Activated CD4-positive, alpha-beta T cell treated with anti-CD3 and anti-CD28 coated beads, Interleukin-2, amount 50 U/mL, for 24 hours (primary cell): ENCODE data around the gene WDR46.
"Not testable (repeated sequence)": the region's sequence is repeated elsewhere in the genome, so short reads cannot be mapped to it uniquely, and the experiment has no call there.

Source experiments
- DNase-seq, 2 donors: peaks; one replicate each; pipeline ENCODE4 v3.0.0-alpha.2; 2020; ENCODE audit warnings: low read depth in 1 of 2, low spot score in 1 of 2

Gene WDR46

DNA sequence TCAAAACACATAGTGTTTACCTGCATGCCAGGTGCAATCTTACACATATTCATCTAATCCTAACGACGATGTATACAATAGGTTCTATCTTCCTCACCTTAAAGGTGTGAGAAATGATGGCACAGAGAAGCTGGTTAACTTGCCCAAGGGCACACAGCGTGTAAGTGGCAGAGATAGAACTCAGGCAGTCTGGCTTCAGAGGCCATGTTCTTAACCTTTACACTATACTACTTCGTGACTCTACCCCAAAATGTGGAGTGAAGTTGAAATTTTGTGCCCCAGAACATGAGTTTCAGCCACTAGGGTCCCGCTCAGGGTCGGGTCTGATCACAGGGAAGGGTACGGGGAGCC lies 17.9 kb downstream of the WDR46 start:
- no peak for DNase-seq

DNA sequence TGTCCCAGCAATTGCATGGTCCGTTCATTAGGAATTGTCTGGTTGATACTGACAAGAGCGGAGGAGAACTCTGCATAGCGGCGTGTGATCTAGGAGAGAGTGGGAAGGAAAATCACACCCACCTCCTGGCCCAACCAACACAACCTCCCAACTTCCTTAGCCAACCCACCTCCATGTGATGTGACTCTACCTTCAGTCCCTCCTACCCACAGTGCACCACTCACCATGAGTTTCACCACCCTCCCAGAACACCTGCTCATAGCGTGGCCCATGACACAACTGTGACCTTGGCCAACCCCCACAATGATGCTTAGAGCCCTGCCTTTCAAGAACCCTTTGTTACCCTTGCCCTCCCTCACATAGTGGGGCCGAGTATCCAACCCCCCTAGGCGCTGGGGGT lies 25.0 kb downstream of the WDR46 start:
- no peak for DNase-seq

DNA sequence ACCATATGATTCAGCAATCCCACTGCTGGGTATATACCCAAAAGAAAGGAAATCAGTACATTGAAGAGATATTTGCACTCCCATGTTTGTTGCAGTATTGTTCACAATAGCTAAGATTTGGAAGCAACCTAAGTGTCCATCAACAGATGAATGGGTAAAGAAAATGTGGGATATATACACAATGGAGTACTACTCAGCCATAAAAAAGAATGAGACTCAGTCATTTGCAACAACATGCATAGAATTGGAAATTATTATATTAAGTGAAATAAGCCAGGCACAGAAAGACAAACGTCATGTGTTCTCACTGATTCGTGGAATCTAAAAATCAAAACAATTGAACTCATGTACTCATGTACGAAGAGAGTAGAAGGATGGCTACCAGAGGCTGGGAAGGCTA lies 26.5 kb downstream of the WDR46 start:
- not testable (repeated sequence) for DNase-seq

- no peak for DNase-seq
Observed at GRCh38 chr6:33259032-33259431, 30.0 kb downstream of the WDR46 start.

- no peak for DNase-seq
Observed at GRCh38 chr6:33254591-33254990, 34.4 kb downstream of the WDR46 start.

DNA sequence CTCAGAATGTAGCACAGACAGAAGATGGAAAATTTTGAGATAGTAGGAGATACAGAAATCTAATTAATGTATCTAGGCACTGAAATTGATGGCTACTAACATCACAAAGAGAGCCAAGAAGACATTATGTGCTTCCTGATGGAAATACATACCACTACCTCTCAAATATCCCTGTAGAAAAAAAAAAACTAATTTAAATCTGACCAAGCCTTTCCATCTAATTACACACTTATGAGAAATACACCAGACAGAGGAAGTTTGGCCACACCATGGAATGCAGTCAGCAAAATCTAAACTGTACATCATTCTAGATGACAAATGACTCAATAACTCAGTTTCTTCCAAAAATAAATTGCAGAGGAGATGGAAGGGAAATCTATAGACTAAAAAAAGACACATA lies 36.3 kb downstream of the WDR46 start:
- no peak for DNase-seq

DNA sequence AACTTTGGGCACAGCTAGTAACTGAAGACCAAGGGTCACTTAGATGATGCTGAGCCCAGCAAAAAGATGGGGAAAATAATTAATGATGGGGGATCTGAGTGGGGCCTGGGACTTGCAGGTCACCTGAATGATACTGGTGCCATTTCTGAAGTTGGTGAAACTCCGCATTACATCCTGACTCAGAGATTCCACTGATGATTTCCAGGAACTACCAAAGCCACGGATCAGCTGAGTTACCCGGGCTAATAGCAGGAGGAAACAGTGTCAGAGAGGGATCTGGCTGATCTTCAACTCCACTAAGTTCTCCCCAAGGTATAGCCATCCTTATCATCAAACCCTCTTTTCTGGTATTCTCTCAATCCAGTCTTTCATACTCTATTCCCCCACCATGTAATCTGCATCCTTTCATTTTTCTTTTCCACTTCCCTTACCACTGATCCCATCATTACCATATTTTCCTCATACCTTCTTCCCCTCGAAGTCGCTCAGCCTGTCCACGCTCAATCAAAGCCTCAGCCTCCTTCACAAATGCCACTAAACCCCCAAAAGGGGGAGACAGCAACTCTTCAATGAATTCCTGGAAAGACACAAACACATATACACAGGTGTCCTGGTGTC lies 37.5 kb downstream of the WDR46 start:
- DNase-seq = no peak

- no peak for DNase-seq
Observed at GRCh38 chr6:33250731-33251130, 38.3 kb downstream of the WDR46 start.

DNA sequence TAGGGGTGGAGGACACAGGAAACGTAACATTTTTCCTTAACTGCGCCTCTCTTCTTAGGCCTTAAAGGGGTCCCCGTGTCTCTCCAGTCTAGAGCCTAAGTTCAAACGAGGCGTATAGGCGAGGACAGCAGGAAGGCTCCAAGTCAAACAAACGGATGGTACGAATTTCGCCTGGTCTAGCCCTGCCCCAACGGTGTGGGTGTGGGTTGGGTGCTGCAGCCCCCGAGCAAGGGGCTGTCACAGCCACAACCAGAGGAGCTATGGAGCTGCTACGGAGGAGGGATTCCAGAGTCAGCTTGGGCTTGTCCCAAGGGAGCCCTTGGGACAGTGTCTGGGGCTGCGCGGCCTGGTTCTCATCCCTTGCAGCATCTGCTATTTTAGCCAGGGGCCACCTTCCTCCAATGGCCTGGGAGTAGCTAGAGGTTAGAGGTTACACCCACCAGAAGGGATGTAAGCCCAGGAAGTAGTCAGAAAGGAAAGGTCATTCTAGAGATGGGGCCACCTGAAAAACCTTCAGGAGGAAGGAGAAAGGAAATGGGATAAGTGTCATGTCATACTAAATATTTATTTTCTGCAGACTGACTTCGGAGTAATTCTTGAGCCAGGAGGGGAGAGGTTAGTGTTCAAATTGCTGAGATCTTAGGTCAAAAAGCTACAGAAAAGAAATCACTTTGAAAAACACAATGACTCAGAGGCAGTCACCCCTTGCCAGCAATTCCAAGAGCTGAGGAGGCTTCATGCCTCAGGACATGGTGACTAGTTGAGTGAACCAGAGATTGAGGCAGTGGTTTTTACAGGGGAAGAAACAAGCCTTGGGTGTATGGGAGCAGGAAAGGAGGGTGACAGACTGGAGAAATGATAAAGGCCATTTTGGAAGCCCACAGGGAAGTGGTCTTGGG lies 39.1 kb downstream of the WDR46 start:
- DNase-seq = no peak

- DNase-seq = peak; percentile 87 to 95
Observed at GRCh38 chr6:33248932-33249731, 39.9 kb downstream of the WDR46 start.

DNA sequence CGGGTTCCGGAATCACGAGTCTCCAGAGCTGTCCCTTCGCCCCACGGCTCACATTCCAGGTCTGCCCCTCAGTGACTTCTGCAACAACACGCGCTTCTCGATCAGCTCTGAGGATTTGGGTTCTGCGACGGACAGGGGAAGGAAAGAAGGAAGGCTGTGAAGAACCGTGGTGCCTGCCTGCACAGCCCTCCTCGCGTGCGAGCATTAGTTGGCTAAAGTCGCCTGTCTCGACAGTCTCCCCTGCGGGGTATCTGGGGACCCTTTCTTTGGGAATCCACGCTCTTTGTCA lies 40.5 kb downstream of the WDR46 start:
- no peak for DNase-seq

DNA sequence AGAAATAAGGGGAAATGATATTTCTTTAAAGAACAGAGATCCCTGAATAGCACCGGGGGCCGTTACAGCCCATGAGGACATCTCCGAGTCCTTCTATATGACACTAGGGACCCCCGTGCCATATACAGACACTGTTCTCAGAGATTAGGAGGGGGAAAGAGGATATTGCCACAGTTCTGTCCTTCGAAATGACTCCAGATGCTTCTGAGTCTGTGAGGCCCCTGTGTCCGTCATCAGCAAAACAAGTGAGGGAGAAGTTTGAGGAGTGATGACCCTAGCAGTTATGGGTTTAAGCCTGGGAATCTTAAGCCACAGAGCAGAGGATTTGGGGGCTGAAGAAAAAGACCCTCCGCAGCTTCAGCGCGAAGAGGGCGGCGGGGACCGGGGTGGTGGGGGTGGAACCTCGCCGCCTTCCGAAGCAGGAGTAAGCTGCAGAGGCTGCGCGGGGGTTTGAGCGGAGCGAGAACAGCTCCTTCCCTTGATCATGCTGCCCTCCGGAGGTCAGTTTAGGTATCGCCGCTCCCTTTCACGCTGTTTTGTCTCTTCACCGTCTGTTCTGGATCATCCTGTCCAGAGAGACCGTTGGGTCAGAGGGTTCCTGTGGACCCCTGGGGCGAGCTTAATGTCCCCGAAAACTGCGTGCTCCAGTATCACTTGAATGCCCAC lies 40.9 kb downstream of the WDR46 start:
- DNase-seq = peak; percentile 89 to 90

DNA sequence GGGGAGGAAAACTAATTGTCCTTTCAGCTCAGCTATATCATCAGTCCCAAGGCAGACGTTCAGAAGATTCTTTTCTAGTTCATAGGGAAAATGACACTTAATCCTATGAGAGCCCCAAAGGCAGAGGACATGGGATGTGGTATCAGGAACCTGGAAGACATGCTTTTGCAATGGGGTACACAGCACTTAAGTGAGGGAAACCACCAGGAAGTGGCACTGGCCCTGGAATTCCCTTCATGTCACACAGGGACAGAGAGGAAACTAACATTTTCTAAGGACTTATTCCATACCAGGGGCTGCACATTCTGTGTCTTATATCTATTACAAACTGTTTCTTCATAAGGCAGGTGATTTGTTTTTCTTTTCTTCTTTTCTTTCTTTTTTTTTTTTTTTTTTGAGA lies 45.6 kb downstream of the WDR46 start:
- DNase-seq = no peak

GRCh38 chr6:33241968-33242367 lies 47.1 kb downstream of the WDR46 start:
- no peak for DNase-seq

GRCh38 chr6:33237741-33238140 lies 51.3 kb downstream of the WDR46 start:
- DNase-seq = no peak

DNA sequence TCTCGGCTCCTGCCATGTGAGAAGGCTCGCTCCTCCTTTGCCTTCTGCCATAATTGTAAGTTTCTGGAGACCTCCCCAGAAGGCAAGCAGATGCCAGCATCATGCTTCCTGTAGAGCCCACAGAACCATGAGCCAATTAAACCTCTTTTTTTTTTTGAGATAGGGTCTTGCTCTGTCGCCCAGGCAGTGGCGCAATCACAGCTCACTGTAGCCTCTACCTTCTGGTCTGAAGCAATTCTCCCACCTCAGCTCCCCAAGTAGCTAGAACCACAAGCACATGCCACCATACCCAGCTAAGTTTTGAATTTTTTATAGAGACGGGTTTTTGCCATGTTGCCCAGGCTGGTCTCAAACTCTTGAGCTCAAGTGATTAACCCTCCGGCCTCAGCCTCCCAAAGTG lies 52.2 kb downstream of the WDR46 start:
- no peak for DNase-seq

- DNase-seq = no peak
Observed at GRCh38 chr6:33236328-33236727, 52.7 kb downstream of the WDR46 start.

DNA sequence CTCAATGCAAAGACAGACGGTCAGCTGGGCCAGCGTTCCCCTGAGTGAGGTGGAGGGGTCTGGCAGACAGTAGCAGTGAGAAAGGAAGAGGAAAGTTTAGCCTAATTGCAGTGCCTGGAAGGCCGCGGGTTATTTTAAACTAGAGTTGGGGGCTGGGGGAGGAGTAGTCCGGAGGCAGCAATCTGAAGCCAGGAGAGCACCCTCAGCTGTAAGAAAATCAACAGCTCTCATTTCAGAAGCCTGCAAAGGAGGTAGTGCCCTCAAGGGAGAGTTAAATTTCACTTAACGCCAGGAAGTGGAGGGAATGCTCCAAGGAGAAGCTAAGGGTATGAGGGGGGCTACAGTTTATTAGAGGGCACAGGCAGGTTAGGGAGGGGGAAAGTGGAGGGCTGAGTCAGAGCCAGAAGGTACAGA lies 53.8 kb downstream of the WDR46 start:
- DNase-seq = no peak
